T-helper 1 cell (primary cell): ENCODE results near the gene GNB5.
"Not testable (repeated sequence)": the region's sequence is repeated elsewhere in the genome, so short reads cannot be mapped to it uniquely, and the experiment has no call there.

ENCODE experiments used
- DNase-seq, 5 donors: peaks; one replicate each; pipeline ENCODE4 v3.0.0-alpha.2; 2012 to 2020

The GNB5 gene

GRCh38 chr15:52111517-52112202 is 79.5 kb downstream of the GNB5 start:
- no peak for DNase-seq

- DNase-seq, result no peak
These were observed 81.4 kb downstream of the GNB5 start for GRCh38 chr15:52109559-52110451.

DNA sequence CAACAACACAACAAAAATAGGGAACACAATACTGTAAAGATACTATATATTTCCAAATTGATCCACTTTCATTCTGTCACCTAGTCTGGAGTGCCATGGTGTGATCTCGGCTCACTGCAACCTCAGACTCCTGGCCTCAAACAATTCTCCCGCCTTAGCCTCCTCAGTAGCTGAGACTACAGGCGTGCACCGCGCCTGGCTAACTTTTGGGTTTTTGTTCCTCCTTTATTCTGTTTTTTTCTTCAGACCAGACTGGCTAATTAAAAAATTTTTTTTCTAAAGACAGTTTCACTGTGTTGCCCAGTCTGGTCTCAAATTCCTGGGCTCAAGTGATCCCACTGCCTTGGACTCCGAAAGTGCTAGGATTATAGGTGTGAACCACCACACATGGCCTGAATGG is 84.0 kb downstream of the GNB5 start:
- no peak for DNase-seq

- DNase-seq, result no peak
These were observed 84.6 kb downstream of the GNB5 start for GRCh38 chr15:52106641-52107040.

GRCh38 chr15:52105846-52106245 is 85.3 kb downstream of the GNB5 start:
- DNase-seq, result no peak

DNA sequence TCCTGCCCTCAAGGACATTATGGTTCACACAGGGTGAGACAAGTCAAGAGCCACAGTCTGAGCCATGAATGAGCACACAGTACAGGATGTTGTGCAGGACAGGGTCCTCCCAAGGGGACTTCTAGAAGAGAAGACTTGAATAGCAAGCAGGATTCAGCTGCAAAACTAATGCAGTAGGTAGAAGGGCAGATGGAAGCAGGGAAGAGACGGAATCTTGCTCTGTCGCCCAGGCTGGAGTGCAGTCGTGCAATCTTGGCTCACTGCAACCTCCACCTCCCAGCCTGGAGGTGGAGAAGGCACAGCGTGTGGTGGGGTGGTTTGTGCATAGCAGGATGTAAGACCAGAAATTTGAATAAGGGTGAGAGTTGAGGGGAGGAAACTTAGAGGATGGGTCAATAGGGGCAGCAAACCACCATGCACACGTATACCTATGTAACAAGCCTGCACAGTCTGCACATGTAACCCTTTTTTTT is 86.6 kb downstream of the GNB5 start:
- no peak for DNase-seq

- no peak for DNase-seq
These were observed 87.7 kb downstream of the GNB5 start for GRCh38 chr15:52103217-52104207.

DNA sequence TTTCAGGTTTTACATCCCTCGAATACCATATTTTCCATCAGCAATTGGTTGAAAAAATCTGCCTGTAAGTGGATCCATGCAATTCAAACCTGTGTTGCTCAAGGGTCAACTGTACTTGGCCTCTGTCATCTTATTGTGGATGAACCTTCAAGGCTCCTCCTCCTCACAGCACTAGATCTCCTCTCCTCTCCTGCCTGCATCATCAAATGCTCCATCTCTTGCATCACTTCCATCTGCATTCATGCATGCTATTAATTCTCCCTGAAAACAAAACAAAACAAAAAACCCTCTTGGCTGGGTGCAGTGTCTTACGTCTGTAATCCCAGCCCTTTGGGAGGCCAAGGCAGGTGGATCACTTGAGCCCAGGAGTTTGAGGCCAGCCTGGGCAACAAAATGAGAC is 88.7 kb downstream of the GNB5 start:
- no peak for DNase-seq

- no peak for DNase-seq
These were observed 89.5 kb downstream of the GNB5 start for GRCh38 chr15:52101542-52102323.

DNA sequence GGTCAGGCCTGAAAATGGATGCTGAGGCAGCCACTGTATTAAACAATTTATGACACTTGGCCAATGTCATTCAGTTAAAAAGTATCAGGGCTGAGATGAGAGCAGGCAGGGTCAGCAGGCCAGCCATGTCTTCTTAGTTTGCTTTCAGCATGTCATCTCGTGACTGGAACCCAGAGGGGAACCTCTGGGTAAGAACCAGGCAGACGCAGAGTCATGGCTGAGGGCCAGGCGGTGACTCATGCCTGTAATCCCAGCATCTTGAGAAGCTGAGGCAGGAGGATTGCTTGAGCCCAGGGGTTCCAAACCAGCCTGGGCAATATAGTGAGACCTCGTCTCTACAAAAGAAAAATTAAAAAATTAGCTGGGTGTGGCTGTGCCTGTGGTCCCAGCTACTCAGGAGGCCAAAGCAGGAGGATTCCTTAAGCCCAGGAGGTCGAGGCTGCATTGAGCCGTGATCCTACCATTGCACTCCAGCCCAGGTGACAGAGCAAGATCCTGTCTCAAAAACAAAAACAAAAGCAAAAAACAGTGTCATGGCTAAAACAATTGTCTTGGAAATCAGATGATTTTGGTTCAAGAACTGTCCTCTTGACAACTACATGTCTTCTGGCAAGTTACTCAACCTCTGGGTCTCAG is 90.3 kb downstream of the GNB5 start:
- no peak for DNase-seq

GRCh38 chr15:52099651-52100272 is 91.4 kb downstream of the GNB5 start:
- no peak for DNase-seq

DNA sequence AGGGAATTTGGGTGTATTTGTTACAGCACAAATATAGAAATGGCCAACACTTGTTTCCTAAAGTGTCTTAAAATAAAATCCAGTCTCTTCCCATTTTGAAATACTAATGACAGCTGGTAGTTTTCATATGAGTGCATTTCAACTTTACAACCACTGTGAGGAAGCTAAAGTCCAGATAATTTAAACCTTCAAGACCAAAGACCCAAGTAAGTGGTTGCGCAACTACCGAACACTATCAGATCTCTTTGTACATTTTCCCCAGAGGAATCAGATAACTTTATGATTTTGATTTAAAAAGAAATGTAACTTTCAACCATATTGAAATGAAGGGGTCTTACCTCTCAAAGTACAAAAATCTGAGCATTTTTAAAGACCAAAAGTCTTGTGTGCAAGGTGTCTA is 92.9 kb downstream of the GNB5 start:
- DNase-seq, result no peak

GRCh38 chr15:52097180-52097579 is 94.0 kb downstream of the GNB5 start:
- no peak for DNase-seq

DNA sequence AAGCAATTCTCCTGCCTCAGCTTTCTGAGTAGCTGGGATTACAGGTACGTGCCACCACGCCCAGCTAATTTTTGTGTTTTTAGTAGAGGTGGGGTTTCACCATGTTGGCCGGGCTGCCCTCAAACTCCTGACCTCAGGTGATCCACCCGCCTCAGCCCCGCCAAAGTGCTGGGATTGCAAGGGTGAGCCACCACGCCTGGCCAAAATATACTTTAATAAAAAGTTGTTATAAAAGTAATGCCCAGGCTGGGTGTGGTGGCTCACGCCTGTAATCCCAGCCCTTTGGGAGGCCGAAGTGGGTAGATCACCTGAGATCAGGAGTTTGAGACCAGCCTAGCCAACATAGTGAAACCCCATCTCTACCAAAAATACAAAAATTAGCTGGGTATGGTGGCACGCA is 94.7 kb downstream of the GNB5 start:
- DNase-seq, result not testable (repeated sequence)

DNA sequence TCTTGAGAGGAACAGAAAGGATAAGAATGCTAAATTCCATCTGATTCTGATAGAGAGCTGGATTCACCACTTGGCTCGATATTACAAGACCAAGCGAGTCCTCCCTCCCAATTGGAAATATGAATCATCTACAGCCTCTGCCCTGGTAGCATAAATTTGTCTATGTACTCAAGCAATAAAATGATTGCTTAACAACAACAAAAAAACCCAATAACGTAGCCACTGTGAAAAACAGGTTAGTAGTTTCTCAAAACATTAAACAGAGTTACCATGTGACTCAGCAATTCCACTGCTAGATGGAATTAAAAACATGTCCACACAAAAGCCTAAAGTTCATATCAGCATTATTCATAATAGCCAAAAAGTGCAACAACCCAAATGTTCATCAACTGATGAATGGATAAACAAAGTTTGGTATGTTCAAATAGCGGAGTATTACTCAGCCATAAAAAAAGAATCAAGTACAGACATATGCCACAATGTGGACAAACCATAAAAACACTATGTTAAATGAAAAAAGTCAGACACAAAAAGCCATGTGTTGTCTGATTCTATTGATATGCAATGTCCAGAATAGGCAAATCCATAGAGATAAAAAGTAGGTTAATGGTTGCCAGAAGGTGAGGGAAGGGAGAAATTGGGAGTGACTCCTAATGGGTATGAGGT is 95.5 kb downstream of the GNB5 start:
- no peak for DNase-seq

GRCh38 chr15:52094811-52095584 is 96.2 kb downstream of the GNB5 start:
- no peak for DNase-seq

- DNase-seq, result no peak
These were observed 97.4 kb downstream of the GNB5 start for GRCh38 chr15:52093539-52094510.

GRCh38 chr15:52093167-52093538 is 98.0 kb downstream of the GNB5 start:
- DNase-seq, result no peak
